ENCODE results near the gene HIVEP3.

Gene HIVEP3

DNA sequence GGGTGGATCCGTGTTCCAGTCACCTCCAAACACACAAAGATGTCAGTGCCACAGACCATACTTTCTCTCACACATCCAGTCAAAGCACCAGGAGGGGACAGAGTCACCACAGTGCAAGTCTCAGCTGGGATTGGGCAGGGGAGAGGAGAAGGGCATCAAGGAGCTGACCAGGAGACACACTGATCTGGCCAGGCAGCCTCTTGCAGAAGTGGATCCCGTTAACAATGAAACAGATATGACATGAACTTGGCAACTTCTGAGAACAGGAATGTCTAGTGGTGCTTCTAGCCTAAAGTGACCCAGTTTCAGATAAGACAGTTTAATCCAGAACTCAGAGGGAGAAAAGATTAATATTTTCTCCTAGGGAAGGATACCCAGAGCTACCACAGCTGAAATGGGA lies 71.0 kb downstream of the HIVEP3 start:
- Histone ChIP-seq H3K27ac (ENCODE audit: low read depth, low read length) (no peak overlapping the region), H3K27me3 (ENCODE audit: control insufficient read depth, insufficient read depth, low read length) (no peaks in the 10 kb centered on the region), H3K4me3 (ENCODE audit: low read length) (no peak overlapping the region), H3K36me3 (ENCODE audit: control insufficient read depth, insufficient read depth, low read length) (no peaks in the 10 kb centered on the region), H3K4me1 (ENCODE audit: control insufficient read depth, insufficient read depth, low read length) (no peaks in the 10 kb centered on the region), H3K9ac (ENCODE audit: low read length) (no peak overlapping the region)

DNA sequence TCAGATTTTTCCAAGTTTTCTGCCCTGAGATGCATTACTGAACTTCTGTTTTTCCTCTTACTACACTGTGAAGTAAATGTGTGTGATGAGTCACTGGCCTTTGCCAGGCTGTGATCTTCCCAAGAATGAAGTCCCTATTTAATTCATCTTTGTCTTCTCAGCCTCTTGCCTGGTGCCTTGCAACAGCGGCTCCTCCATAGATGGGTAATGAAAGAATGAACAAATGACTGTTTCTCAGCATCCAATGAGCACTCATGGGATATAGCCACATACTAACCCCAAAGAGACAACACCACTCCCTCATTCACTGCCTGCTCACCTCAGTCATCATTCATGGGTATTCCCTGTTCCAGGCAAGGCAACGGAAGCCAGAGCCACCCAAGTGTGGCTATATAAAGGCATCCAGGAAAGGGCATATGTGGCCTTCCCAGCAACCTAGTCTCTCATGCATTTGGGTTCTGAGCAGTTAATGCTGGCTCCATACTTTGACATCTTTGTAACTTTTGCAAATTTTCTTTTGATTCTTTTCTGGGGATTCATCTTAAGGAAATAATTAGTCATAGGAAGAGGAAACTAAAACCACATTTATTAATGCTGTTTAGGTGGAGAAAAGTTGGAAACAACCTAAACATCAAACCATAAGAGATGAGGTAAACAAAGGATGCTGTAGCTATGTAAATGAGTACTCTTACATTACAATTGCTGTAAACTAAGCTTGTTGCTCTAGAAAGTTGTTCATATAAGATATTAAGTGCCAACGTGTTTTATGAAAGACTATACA lies 71.9 kb downstream of the HIVEP3 start:
- Histone ChIP-seq H3K9ac (ENCODE audit: low read length) (no peak overlapping the region), H3K27me3 (ENCODE audit: control insufficient read depth, insufficient read depth, low read length) (no peaks in the 10 kb centered on the region), H3K4me1 (ENCODE audit: control insufficient read depth, insufficient read depth, low read length) (no peaks in the 10 kb centered on the region), H3K36me3 (ENCODE audit: control insufficient read depth, insufficient read depth, low read length) (no peaks in the 10 kb centered on the region), H3K27ac (ENCODE audit: low read depth, low read length) (no peak overlapping the region), H3K4me3 (ENCODE audit: low read length) (no peak overlapping the region)

DNA sequence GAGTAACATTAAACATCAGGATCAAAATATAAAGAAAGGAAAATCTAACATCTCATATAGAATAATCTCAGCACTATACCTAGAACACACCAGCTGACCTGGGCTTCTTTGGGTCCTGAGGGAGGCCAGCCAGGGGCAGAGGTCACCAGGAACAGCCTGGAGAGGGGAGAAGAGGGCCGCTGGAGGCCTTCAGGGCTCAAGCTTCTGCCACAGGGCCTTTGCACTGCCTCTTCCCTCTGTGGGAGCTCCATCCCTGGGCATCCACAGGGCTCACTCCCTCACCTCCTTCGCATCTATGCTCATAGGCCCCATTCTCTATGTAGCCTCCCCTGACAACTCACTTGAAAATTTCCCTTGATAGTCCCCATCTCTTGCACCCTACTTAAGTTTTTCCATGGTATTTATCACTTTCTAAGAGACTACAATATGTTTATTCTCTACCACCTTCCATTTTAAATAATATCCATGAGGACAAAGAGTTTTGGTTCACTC lies 73.9 kb downstream of the HIVEP3 start:
- H3K36me3 ChIP-seq (ENCODE audit: control insufficient read depth, insufficient read depth, low read length): no peaks in the 10 kb centered on the region
- H3K9ac ChIP-seq (ENCODE audit: low read length): no peak overlapping the region
- no peak overlapping the region for H3K4me3 ChIP-seq (ENCODE audit: low read length)
- no peaks in the 10 kb centered on the region for H3K27me3 ChIP-seq (ENCODE audit: control insufficient read depth, insufficient read depth, low read length)
- no peaks in the 10 kb centered on the region for H3K4me1 ChIP-seq (ENCODE audit: control insufficient read depth, insufficient read depth, low read length)
- no peak overlapping the region for H3K27ac ChIP-seq (ENCODE audit: low read depth, low read length)

DNA sequence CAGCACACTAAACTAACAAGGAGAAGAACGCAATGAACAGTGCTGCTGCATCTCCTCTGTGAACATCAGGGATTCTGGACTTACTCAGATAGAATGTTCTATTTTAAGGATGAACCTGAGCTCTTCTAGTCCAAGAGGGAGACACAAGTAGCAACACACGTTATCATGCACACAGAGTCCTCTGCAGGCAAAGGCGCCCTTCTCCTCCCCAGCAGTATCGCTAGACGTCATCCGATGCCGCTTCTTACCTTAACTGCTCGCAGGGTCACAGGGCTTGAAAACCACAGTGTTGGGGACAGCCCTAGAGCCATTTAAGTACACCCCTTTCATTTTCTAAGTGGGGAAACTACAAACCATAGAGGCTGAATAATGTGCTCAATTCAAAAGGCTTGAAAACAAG lies 74.5 kb downstream of the HIVEP3 start:
- Histone ChIP-seq H3K27ac (ENCODE audit: low read depth, low read length) (no peak overlapping the region), H3K27me3 (ENCODE audit: control insufficient read depth, insufficient read depth, low read length) (no peaks in the 10 kb centered on the region), H3K4me3 (ENCODE audit: low read length) (no peak overlapping the region), H3K4me1 (ENCODE audit: control insufficient read depth, insufficient read depth, low read length) (no peaks in the 10 kb centered on the region), H3K9ac (ENCODE audit: low read length) (no peak overlapping the region), H3K36me3 (ENCODE audit: control insufficient read depth, insufficient read depth, low read length) (no peaks in the 10 kb centered on the region)

DNA sequence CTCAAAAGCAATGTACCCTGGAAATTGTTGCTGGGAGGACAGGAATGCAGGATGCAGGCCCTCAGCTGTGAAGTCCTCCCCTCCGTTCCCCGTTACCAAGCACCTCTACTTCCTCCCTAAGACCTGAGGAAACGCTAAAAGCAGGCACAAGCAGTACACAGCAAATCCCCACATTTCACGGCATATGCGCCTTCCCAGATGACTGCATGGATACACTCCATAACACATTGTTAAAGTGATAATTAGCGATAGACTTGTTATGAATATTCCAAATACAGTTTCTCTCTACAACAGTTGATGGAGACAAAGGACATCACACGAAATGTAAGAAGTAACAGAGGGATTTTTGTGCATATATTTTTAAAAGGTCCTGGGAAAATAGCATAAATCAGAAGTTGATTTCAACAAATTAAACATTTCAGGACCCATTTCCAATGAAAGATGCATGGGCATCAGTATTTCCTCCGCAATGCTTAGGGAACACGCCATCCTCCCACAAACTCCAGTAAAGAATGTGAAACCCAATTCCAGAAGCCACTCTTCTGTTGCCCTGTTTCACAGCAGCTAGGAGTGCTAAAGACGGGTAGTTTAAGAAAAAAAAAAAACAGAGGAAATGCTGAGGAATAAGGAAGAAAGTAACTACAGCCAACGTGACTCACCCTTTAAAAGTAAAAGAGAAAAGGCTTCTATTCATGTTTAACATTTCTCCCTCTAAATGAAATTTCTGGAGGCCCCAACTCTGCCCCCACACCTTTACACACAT lies 75.5 kb downstream of the HIVEP3 start:
- H3K9ac ChIP-seq (ENCODE audit: low read length): no peak overlapping the region
- H3K27ac ChIP-seq (ENCODE audit: low read depth, low read length): no peak overlapping the region
- no peaks in the 10 kb centered on the region for H3K36me3 ChIP-seq (ENCODE audit: control insufficient read depth, insufficient read depth, low read length)
- no peak overlapping the region for H3K4me3 ChIP-seq (ENCODE audit: low read length)
- H3K27me3 ChIP-seq (ENCODE audit: control insufficient read depth, insufficient read depth, low read length): no peaks in the 10 kb centered on the region
- no peaks in the 10 kb centered on the region for H3K4me1 ChIP-seq (ENCODE audit: control insufficient read depth, insufficient read depth, low read length)

DNA sequence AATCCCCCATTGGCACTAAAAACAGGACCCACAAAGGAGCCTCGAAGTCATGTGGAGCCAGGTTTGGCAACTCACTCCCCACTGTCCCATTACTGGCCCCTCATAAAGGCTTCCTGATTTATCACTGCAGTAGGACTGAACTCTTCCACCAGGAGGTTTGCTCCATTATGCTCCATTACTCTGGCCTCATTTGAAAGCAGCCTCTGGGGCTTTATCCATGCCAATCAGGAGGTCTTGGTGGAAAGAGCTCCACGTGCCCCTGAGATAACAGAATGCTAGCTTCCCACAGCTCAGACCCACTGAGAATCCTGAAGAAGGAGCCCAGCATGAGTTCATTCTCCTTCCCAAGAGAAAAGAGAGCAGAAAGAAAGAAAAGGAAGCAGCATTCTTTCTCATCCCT lies 76.4 kb downstream of the HIVEP3 start:
- Histone ChIP-seq H3K4me3 (ENCODE audit: low read length) (no peak overlapping the region), H3K27me3 (ENCODE audit: control insufficient read depth, insufficient read depth, low read length) (no peaks in the 10 kb centered on the region), H3K27ac (ENCODE audit: low read depth, low read length) (no peak overlapping the region), H3K36me3 (ENCODE audit: control insufficient read depth, insufficient read depth, low read length) (no peaks in the 10 kb centered on the region), H3K4me1 (ENCODE audit: control insufficient read depth, insufficient read depth, low read length) (no peaks in the 10 kb centered on the region), H3K9ac (ENCODE audit: low read length) (no peak overlapping the region)

DNA sequence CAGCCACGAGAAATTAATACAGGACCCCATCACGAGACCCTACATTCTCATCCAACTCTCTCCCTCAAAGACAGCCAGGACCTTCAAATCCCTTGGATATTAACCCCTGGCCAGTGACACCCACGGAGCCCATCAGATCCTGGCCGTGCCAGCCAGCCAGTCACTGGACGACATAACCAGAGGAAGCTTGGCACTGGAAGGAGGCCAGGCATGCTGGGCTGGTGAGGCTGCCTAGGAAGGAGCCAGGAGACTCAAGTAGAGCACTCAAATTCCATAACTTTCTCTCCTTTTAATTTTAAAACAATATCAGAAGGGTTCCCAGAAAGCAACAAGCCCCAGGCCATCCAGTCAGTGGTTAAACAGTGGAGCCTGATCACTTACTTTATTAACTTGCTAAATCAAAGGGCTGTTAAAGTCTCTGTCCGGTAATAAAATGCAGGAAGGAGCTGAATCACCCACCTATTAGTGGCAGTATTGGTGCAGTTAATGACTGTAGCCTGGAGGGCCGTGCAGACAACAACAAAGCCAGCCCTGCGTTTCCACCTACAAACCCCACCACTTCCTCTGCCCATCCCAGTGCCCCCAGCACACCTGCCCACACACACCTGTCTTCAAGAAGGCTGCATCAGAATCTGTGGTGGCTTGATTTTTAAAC lies 78.0 kb downstream of the HIVEP3 start:
- H3K27ac ChIP-seq (ENCODE audit: low read depth, low read length): no peak overlapping the region
- no peaks in the 10 kb centered on the region for H3K36me3 ChIP-seq (ENCODE audit: control insufficient read depth, insufficient read depth, low read length)
- H3K9ac ChIP-seq (ENCODE audit: low read length): no peak overlapping the region
- H3K27me3 ChIP-seq (ENCODE audit: control insufficient read depth, insufficient read depth, low read length): no peaks in the 10 kb centered on the region
- H3K4me3 ChIP-seq (ENCODE audit: low read length): no peak overlapping the region
- no peaks in the 10 kb centered on the region for H3K4me1 ChIP-seq (ENCODE audit: control insufficient read depth, insufficient read depth, low read length)

DNA sequence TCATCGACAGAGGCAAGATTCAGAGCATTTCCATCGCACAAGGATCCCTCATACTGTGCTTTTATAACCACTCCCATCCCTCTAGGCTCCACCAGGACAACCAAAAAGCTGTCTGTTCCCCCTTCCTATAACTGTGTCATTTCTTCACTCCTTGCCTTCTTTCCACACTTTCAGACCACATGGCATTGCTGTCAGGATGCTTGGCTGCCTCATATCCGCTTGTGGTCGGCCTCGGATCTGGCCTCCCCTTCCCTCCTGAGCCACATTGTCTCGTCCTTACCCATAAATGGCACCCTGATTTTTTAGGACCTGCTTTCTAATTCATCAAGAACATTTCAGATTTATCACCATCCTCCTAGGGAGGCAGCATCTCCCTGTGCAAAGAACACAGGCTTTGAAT lies 80.5 kb downstream of the HIVEP3 start:
- no peaks in the 10 kb centered on the region for H3K36me3 ChIP-seq (ENCODE audit: control insufficient read depth, insufficient read depth, low read length)
- H3K4me1 ChIP-seq (ENCODE audit: control insufficient read depth, insufficient read depth, low read length): no peaks in the 10 kb centered on the region
- H3K4me3 ChIP-seq (ENCODE audit: low read length): no peak overlapping the region
- no peaks in the 10 kb centered on the region for H3K27me3 ChIP-seq (ENCODE audit: control insufficient read depth, insufficient read depth, low read length)
- H3K27ac ChIP-seq (ENCODE audit: low read depth, low read length): no peak overlapping the region
- no peak overlapping the region for H3K9ac ChIP-seq (ENCODE audit: low read length)

DNA sequence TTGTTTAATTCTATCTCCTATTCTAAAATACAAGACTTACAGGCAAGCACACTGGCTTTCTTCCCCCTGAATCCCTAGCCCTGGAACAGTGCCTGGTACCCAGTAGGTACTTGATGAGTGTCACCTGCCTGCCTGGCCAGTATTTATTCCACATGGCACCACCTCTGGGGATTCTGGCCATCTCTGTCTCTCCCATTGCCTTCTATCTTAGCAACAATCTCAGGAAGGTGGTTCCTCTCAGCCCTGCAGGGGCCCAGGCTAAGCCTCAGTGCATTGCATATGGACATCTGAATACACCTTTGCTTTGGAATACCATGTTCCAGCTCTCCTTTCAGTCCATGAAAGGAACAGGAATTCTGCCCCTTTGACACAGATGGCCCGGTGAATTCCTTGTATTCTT lies 81.0 kb downstream of the HIVEP3 start:
- H3K27me3 ChIP-seq (ENCODE audit: control insufficient read depth, insufficient read depth, low read length): no peaks in the 10 kb centered on the region
- H3K27ac ChIP-seq (ENCODE audit: low read depth, low read length): no peak overlapping the region

DNA sequence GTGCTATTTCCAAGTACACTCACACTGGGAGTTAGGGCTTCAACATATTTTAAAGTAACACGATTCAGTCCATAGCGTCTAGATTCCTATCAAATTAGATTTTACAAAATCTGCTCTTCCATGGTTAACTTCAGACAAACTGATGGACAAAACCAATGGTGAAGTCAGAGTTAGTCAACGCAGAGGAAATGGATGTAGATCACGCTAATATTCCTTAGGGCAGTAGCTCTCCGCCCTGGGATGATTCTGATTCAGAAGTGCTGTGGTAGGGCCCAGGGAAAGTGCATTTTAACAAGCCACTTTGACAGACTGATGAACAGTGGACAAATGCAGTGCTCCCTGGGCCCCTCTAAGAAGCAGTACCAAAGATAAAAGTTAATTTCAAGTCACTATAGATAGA lies 83.2 kb downstream of the HIVEP3 start:
- Histone ChIP-seq H3K27ac (ENCODE audit: low read depth, low read length) (no peak overlapping the region), H3K4me1 (ENCODE audit: control insufficient read depth, insufficient read depth, low read length) (no peaks in the 10 kb centered on the region), H3K36me3 (ENCODE audit: control insufficient read depth, insufficient read depth, low read length) (no peaks in the 10 kb centered on the region), H3K27me3 (ENCODE audit: control insufficient read depth, insufficient read depth, low read length) (no peaks in the 10 kb centered on the region), H3K9ac (ENCODE audit: low read length) (no peak overlapping the region), H3K4me3 (ENCODE audit: low read length) (no peak overlapping the region)

More for the DNA sequence above, 81.0 kb downstream of the HIVEP3 start:
- Histone ChIP-seq H3K9ac (ENCODE audit: low read length) (no peak overlapping the region), H3K4me3 (ENCODE audit: low read length) (no peak overlapping the region), H3K4me1 (ENCODE audit: control insufficient read depth, insufficient read depth, low read length) (no peaks in the 10 kb centered on the region), H3K36me3 (ENCODE audit: control insufficient read depth, insufficient read depth, low read length) (no peaks in the 10 kb centered on the region)

DNA sequence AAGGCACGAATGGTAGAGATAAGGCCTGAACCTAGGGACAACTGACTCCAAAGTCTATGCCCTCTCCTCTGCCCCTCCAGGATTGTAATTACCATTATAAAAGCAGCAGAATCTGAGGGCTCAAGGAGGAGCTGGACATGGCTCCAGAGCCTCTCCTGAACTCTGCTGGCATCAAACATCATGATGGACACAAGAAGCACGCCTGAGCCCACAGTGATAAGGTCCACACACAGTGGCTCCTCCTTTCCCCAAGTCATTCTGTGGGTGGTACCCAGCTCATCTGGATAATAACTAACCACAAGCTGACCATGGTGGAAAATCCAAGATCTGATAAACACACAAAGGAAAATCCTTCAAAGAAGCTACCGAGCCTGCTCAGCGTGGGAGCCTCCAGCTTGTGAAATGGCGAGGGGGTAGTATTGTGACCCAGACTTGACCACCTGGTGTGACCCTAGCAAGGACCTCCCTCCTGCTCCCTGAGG lies 85.2 kb downstream of the HIVEP3 start:
- Histone ChIP-seq H3K9ac (ENCODE audit: low read length) (no peak overlapping the region), H3K27ac (ENCODE audit: low read depth, low read length) (no peak overlapping the region), H3K36me3 (ENCODE audit: control insufficient read depth, insufficient read depth, low read length) (no peaks in the 10 kb centered on the region), H3K27me3 (ENCODE audit: control insufficient read depth, insufficient read depth, low read length) (no peaks in the 10 kb centered on the region), H3K4me1 (ENCODE audit: control insufficient read depth, insufficient read depth, low read length) (no peaks in the 10 kb centered on the region), H3K4me3 (ENCODE audit: low read length) (no peak overlapping the region)

DNA sequence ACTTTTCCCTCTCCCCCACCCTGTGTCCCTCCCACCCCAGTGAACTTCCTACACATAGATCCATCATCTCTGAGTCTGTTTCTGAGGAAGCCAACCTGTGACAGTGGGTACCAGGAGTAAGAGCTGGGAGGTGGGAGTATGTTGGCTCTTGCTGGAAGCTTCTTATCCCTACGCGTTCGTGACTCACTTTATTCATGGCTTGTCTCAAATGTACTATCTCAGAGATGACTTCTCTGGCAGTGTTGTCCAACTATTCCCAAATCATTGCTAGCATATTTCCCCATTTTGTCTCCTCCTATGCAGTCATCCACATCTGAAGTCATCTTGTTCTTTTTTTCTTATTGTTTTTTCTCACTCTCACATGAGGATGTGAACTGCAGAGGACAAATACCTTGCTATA lies 88.0 kb downstream of the HIVEP3 start:
- Histone ChIP-seq H3K36me3 (ENCODE audit: control insufficient read depth, insufficient read depth, low read length) (no peaks in the 10 kb centered on the region), H3K9ac (ENCODE audit: low read length) (no peak overlapping the region), H3K4me1 (ENCODE audit: control insufficient read depth, insufficient read depth, low read length) (no peaks in the 10 kb centered on the region), H3K4me3 (ENCODE audit: low read length) (no peak overlapping the region), H3K27me3 (ENCODE audit: control insufficient read depth, insufficient read depth, low read length) (no peaks in the 10 kb centered on the region), H3K27ac (ENCODE audit: low read depth, low read length) (no peak overlapping the region)

Data from rectal smooth muscle tissue (tissue), 1 donor.